GM15510 (cell line): ENCODE results near the gene OR6S1.

ENCODE experiments used
- POLR2A ChIP-seq: IDR thresholded peaks from 3 replicates; pipeline ENCODE4 v1.6.1; 2011; ENCODE audit warnings: borderline replicate concordance; ENCODE audit not compliant: insufficient read length; ENCODE audit errors: extremely low read depth

Gene OR6S1

GRCh38 chr14:20608383-20609110 lies 32.9 kb downstream of the OR6S1 start:
- TF ChIP-seq POLR2A: no peak

GRCh38 chr14:20607617-20608016 lies 33.9 kb downstream of the OR6S1 start:
- TF ChIP-seq POLR2A: no peak

- no peak for TF ChIP-seq POLR2A
Measured at GRCh38 chr14:20606902-20607242, 34.6 kb downstream of the OR6S1 start.

GRCh38 chr14:20606190-20606901 lies 35.1 kb downstream of the OR6S1 start:
- no peak for TF ChIP-seq POLR2A

- no peak for TF ChIP-seq POLR2A
Measured at GRCh38 chr14:20603813-20604690, 37.4 kb downstream of the OR6S1 start.

GRCh38 chr14:20602583-20602982 lies 38.9 kb downstream of the OR6S1 start:
- TF ChIP-seq POLR2A: no peak

- no peak for TF ChIP-seq POLR2A
Measured at GRCh38 chr14:20601522-20601921, 40.0 kb downstream of the OR6S1 start.

- TF ChIP-seq POLR2A: no peak
Measured at GRCh38 chr14:20597108-20597507, 44.4 kb downstream of the OR6S1 start.

- TF ChIP-seq POLR2A: no peak
Measured at GRCh38 chr14:20592574-20592973, 48.9 kb downstream of the OR6S1 start.

GRCh38 chr14:20591235-20591634 lies 50.3 kb downstream of the OR6S1 start, which contains the start of gene RNASE12:
RNASE12 (minus strand) TSS chr14:20591376; CDS start chr14:20590723, 653 bp downstream.
- TF ChIP-seq POLR2A: no peak
